Stimulated activated CD8-positive, alpha-beta memory T cell treated with anti-CD3 and anti-CD28 coated beads, Interleukin-12 subunit alpha, Interleukin-12 subunit beta, amount 100 ng/mL, for 24 hours (primary cell): ENCODE measurements around the gene RNF138.
"Not testable (repeated sequence)": the region's sequence is repeated elsewhere in the genome, so short reads cannot be mapped to it uniquely, and the experiment has no call there.

ENCODE experiments used
- DNase-seq: peaks from one replicate; pipeline ENCODE4 v3.0.0-alpha.2; 2020; ENCODE audit errors: extremely low read depth

Gene RNF138, protein sequence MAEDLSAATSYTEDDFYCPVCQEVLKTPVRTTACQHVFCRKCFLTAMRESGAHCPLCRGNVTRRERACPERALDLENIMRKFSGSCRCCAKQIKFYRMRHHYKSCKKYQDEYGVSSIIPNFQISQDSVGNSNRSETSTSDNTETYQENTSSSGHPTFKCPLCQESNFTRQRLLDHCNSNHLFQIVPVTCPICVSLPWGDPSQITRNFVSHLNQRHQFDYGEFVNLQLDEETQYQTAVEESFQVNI

DNA sequence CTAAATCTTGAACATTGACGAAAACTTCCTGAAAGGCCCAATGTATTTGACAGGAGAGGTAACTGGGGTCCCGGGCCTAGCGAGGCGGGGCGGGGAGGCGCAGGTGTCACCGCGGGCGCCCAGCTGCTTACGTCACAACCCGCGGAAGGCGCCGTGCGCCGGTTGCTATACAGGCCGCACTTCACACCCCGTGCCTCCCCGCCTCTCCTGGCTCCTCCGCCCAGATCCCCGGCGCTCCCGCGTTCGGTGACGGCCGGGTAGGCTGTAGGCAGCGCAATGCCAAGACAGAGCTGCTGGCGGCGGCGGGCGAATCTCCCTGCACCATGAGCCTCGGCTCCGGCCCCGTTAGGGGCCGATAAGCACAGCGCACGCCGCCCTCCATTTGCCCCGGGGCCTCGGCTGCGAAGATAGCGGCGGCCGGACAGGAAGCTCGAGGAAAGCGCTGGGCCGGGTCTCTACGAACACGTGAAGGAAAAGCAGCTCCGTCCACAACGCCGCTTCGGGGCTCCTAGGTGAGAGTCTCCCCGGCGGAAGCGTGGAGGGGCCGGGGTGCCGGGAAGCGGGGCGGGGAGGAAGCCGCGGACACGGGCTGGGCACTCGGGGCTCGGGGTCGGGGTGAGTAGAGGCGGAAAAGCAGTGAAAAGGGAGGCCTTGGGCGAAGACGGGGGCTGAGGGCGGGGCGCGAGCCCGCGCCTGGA lies at the start of gene RNF138:
TSS of gene RNF138 (plus strand) at position 151 of the 698 bp plus-strand sequence. CDS start 903 bp downstream, outside the sequence.
- peak; percentile 79 for DNase-seq

DNA sequence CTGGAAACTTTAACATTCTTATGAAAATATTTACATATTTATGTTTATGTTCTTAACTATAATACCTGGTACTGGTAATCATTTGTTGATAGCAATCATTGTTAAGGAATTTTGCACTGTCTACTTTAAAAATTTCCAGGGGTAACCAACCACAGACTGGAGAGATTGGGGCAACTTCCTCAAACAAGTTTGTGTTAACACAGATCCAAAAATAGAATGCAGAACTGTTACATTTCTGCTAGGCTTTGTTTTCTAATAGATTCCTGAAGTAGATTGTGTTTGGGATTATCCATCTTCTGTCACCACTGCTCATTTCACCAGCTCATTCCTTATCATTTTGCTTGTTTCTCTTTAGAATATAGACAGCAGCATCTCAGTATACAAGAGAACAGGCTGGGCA lies 49.3 kb upstream of the RNF138 start:
- DNase-seq, result no peak

DNA sequence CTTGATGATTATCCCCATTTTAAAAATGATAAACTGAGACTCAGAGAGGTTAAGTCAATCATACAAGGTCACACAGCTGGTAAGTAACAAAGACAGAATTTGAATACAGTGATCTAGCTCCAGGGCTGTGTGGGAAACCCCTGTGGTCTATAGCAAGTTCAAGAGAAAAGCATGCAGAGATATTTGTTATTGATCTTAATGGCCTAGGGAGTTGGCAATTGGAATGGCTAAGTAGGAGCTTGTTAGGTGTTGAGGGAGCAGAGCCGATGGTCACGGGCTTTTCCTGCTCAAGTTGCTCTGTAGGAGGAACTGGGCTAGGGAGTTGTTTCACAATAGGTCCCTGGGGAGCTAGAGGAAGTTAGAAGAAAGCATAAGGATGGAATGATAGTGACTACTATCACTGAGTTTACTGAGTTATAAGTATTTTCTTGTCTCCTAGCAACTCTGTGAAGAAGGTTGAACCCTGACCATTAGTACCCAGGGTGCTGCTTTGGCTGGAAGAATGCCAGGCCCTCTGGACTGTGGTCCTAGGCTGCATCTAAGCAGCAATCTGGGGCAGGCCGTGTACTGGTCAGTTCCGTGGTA lies 43.1 kb upstream of the RNF138 start:
- DNase-seq, result no peak

DNA sequence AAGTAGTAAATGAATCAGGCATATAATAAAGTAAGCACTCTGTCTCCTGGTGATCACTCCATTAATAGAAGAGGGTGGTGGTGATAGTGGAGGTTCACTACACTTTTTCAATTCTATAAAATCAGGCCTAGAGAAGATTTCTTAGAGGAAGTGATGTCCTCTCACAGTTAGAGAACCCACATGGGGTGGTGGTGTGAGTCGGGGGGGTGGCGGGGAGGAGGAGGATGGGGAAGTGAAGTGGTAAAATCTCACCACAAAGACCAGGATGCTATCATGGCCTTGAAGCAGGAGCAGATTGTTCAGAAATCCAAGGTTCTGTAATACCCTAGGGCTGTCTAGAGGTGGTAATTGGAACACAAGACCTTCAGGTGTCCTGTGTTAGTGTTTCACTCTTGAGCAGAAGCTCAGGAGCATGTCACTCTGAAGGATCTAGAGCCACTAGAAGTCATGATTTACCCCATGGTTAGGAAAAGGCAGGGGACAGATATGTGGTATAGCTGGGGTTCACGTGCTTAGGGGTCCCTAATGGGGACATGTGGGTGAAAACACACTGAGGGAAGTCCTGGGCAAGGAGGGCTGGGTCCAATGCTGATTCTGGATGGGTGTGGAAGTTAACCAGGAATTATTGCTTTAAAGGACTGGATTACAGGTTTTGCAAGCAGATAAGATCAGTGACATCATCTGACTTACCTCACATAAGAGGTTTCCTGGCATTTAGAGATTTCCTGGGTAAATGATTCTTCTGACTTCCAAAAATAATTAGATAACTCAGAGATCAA lies 42.1 kb upstream of the RNF138 start:
- DNase-seq, result peak; percentile 16

DNA sequence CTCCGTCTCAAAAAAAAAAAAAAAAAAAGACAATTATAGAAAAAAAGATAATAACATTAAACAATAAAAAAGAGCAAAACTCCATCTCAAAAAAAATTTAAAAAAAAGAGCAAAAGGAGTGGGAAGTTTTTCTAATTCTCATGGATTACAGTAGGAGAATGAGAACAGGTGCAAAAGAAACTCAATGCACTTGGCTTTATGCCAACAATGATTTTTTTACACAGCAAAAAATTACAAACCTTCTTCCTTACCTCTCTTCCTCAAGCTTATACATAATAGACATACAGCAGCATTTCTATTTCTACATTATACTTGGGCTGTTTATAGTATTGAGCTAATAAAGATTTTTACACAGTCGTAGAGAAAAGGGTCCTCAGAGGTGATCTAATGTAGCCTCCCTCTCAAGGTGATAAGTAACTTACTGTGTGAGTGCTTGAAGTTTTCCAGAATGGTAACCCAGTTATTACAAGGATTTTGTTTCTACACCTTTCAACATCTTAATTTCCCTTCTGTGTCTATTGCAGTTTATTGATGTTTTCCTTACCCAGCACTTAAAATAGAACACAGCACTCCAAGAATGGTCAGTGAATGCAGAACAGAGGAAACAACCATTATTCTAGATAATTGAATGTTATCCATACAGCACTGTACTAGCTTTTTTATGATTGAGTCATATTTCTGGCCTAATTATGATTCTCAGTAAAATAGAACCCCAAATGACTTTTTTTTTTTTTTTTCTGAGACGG lies 34.9 kb upstream of the RNF138 start:
- no peak for DNase-seq

DNA sequence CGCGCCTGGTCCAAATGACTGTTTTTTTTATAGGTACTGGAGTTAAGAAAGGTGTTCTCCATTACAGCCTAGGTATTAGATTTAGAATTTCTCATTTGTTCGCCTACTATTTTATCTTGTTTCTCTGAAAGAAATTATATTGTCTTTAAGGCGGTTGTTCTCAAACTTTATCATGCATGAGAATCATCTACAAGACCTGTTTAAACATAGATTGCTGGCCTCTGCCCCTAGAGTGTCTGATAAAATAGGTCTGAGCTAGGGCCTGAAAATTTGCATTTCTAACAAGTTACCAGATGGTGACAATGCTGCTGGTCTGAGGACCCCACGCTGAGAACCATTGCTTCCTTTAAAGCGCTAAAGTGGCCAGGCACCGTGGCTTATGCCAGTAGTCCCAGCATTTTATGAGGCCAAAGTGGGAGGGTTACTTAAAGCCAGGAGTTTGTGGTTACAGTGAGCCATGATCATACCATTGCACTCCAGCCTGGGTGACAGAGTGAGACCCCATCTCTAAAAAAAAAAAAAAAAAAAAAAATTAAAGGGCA lies 34.0 kb upstream of the RNF138 start:
- no peak for DNase-seq

DNA sequence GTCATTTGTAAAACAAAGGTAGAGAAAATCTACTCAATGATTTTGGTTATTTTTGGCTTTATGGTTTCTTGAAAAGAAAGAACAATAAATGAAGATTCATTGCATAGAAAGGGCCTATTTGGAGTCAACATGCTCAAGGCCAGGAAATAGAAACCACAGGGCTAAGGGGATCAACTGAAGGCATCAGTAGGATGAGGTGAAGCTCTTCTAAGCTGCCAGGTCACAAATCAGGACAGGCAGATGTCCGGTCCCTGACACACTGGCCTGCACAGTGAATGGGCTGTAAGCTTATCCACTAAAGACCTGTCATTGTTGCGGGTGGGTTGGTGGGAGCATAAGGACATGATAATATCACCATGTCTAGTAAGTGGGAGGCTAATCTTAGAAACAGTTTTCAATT lies 31.6 kb upstream of the RNF138 start:
- no peak for DNase-seq

DNA sequence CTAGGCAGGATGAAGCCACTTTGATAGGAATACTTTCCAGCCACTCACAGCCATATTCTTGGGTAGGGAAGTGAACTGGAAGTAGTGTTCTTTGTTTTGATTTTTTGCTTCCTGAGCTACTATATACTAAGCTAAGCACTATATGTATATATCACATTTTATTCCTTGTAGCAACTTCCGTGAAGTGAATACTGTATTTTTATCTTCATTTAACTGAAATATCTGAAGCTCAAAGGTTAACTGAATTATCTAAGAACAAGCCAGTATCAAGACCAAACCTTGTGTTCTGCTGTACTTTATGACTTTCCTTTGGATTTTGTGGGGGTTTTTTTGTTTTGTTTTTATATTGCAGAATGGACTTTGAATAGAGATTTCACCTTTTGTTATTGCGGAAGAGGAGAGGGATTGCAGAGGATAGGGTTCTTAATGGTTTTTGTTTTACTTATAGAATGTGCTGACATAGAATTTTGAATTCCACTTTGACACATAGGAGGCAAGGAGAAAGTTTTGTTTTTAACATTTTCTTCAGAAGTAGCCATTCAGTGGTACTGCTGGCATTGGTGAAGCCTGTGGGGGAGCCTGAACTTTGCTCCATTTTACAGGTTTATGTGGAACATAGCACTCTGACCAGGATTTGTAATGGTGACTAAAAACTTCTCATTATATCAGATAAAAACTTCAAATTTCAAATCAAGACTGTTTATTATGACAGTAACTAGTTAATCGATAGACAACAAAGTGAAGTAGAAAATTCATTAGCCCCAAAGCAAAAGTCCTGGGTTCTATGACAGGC lies 24.1 kb upstream of the RNF138 start:
- no peak for DNase-seq

DNA sequence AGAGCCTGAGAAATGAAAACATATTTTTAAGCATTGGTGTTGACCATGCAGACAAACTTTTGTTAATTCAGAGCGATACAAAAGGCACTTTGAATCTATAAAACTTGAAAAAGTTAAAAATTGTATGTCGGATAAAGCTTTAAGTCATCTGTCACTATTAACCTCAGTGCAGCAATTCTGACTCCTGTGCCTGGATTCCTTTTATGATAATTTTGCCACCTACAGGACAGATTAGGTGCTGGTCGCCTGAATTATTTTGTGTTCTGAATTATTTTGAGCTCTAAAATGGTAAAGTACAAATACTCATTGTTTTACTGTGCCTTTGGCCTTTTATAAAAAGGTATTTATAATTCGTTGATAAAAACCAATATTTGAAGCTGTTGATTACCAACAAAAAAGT lies 19.4 kb upstream of the RNF138 start:
- DNase-seq, result no peak

DNA sequence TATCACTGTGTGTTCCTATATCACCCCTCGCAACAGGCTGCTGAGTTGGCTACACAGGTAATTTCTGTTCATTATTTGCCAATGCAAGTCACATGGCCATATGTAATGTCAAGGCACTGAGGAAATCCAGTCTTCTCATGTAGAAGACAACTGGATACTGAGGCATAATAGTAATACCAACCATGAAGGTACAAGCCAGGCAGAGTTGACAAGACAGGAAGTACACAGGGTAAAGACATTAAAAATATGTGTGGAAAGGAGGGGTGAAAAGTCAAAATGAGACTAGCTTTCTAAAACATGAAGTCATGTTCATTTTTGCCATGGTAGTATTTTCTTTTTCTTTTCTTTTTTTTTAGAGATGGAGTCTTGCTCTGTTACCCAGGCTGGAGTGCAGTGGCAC lies 17.5 kb upstream of the RNF138 start:
- no peak for DNase-seq

DNA sequence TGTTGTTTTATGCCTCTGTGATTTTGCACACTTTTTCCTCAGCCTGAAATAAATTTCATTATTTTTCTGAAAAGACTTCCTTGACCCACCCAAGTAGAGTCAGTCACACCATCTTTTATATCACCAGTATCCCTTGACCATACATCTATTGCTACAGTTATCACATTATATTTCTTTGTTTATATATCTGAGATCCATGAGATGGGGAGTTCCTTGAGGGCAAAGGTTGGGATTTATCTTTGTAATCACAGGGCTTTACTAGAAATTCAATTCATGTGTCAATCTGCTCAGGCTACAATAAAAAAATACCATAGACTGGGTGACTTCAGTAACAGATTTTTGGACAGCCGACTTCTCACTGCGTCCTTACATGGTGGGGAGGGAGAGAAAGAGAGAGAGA lies 12.8 kb upstream of the RNF138 start:
- DNase-seq, result no peak

DNA sequence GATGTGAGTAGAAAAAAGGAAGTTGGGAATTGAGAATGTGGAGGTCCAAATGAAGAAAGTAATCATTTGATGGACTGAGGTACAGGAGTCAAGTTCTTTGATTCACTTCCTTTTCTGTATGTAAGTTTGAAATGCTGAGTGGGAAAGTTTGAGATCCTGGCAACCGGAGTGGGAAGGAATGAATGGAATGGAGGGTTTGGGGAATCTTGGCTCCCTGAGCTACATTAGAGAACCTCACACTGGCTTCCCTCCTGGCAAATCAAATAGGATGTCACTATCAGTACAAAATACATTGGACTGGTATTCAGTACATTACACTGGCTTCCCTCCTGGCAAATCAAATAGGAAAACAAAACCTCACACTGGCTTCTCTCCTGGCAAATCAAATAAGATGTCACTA lies 9.8 kb upstream of the RNF138 start:
- no peak for DNase-seq

DNA sequence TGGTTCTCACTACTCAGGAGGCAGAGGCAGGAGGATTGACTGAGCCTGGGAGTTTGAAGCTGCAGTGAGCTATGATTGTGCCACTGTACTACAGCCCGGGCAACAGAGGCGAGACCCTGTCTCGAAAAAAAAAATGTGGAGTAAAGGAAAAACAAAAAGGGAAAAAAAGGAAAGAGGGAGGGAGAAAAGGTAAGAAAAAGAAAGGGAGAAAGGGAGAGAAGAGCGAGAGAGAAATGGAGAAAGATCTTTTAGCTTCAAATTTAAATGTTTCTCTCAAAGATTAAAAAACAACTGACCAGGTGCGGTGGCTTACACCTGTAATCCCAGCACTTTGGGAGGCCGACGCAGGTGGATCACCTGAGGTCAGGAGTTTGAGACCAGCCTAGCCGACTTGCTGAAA lies 7.9 kb upstream of the RNF138 start:
- DNase-seq, result no peak

DNA sequence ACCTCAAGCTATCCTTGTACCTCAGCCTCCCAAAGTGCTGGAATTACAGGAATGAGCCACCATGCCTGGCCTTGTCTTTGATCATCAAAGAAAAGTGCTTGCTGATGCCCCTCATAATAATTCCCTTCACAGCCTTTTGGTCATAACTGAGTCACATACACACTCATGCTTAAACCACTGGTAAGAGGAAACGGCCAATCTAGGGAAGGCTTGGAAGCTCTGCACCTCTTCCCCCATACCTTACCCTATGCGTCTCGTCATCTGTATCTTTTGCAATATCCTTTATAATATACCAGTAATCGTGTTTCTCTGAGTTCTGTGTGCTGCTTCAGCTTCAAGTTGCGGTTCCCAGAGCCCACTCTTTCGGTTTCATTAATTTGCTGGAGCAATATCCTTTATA lies 4.8 kb upstream of the RNF138 start:
- DNase-seq, result no peak

DNA sequence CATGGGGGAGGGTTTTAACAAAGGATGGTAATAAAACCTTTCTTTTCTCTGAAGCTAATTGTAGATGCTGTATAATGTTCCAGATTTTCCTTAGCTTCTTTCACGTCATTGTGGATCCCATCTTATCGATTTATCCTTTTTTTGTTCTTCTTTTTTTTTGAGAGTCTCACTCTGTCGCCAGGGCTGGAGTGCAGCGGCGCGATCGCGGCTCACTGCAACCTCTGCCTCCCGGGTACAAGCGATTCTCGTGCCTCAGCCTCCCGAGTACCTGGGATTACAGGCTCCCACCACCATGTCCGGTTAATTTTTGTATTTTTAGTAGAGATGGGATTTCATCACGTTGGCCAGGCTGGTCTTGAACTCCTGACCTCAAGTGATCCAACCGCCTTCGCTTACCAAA lies 843 bp upstream of the RNF138 start:
- not testable (repeated sequence) for DNase-seq

DNA sequence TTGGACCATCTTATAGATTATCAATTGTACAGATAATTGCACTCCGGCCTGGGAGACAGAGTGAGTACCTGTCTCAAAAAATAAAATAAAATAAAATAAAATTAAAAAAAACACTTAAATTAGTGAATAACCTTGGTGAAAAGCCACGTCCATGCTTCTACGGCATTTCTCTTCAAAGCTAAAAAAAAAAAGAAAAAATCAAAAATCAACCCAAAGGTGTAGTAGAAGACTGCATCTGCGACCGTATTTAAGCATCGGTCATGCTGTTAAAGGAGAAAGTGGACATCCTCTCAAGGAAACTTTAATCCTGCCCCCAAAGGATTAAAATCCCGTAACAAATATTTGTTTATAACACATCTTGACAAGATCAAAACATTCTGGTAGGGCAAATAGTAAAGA lies 350 bp upstream of the RNF138 start:
- DNase-seq, result no peak

DNA sequence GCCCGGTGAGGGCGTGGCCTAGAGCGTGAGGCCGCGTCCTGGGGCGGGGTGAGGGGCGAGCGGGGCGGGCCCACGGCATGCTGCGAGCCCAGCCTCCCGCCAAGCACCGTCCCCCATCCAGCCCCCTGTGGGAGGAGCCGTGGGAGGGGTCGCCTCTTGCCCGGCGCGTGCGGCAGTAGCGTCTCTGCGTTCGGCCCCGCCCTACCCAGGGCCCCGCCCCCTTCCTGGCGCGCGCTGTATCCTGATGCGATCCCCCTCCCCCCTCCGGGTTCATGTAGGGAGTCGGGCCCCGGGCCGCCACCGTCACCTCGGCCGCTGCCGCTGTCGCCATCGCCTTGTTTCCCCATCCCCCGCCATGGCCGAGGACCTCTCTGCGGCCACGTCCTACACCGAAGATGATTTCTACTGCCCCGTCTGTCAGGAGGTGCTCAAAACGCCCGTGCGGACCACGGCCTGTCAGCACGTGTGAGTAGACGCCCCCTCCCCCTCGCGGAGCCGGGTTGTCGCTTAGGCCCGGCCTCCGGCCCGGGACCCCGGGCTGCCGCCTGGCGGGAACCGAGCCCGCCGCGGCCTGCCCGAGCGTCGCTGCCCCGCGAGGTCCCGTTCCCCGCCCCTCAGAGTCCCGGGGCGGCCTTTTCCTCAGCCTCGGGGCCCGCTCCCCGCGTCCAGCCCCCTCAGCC lies 888 bp downstream of the RNF138 start:
- DNase-seq, result peak; percentile 100

DNA sequence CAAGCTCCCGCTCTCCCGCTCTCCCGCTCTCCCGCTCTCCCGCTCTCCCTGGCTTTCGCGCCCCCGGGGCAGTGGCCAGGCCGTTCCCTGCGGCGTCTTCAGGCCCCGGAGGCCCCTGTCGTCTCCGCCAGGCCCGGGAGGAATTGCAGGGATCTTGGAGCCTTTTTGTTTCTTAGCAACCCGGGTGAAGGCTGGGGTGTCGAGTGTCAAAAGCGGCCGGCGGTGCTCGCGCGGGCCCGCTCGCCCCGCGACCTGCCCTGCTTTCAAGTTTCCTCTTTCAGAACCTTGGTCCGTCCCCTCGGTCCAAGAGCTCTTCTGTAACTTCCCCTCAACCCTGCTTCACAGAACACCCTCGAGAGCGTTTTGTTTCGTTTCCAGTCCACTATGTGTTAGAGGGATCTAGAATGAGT lies 1.4 kb downstream of the RNF138 start:
- DNase-seq, result no peak

DNA sequence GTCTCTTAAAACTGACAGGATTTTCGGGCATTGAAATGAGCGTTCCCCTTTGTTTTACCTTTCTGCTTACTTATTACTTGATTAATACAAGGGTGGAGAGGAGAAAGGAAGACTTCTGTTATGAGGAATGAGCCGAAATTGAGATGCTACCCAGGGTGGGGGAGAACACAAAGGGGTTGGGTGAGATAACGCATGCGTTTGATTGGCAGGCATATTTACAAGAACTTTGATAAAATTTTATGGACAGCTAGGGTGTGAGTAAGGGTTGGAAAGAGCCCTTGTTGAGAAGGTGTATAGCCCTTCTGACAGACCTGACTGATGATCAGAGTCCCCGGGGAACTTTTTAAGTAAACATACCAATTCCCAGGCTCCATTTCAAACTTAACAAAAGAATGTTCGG lies 1.8 kb downstream of the RNF138 start:
- DNase-seq, result no peak
